Right lobe of liver (tissue), 6 donors: ENCODE data around the gene AFAP1L1. TPM values are rescaled to one million over a fixed set of nuclear protein-coding genes. Genes with fewer than 3 reads are reported as not detected.

Experiments used
- ATAC-seq, 4 donors: fragments of 200-7000 bp; cut with Tn5 transposase; one replicate each; pipeline ENCODE4 v1.9.1; 2020; ENCODE audit warnings: mild to moderate bottlenecking in 4 of 4, moderate library complexity in 4 of 4
- DNase-seq, 3 donors: peaks; one replicate each; pipeline ENCODE4 v3.0.0-alpha.2; 2020
- H3K27ac ChIP-seq, 3 donors: fragments of 200-600 bp; one replicate each; pipeline ENCODE4 v1.8.0; 2022
- H3K27me3 ChIP-seq, 2 donors: fragments of 200-600 bp; one replicate each; pipeline ENCODE4 v1.8.0; 2022
- H3K36me3 ChIP-seq, 4 donors: fragments of 200-600 bp; sonication (generic) in 1 of 4; one replicate each; pipeline versions ENCODE4 v1.5.1 to v1.8.0; 2017 to 2022; ENCODE audit warnings: control low read depth in 1 of 4
- H3K4me1 ChIP-seq, 4 donors: fragments of 200-600 bp; sonication (generic) in 1 of 4; one replicate each; pipeline versions ENCODE4 v1.5.1 to v1.8.0; 2017 to 2022; ENCODE audit warnings: control low read depth in 1 of 4
- H3K4me3 ChIP-seq, 3 donors: fragments of 200-600 bp; one replicate each; pipeline ENCODE4 v1.8.0; 2022
- H3K9me3 ChIP-seq, 4 donors: fragments of 200-600 bp; sonication (generic) in 1 of 4; one replicate each; pipeline versions ENCODE4 v1.5.1 to v1.8.0; 2017 to 2022; ENCODE audit warnings: control low read depth in 1 of 4
- POLR2A ChIP-seq: fragments of 450-650 bp; IDR thresholded peaks from one replicate; pipeline ENCODE4 v1.6.1; 2017; ENCODE audit warnings: antibody characterized with exemption, mild to moderate bottlenecking
- WGBS: methylation state at CpG from one replicate; pipeline ENCODE4 v1.1.6; 2018; ENCODE audit warnings: low coverage, low lambda C conversion rate; ENCODE audit not compliant: insufficient coverage; ENCODE audit errors: missing lambda C conversion rate; 5-methylcytosine and 5-hydroxymethylcytosine counted together
- intact Hi-C, 2 donors: fragments of 100-400 bp; cut with DNase I; formaldehyde crosslinking; loops; one replicate each; pipeline versions ENCODE4 v1.11.2 to v1.14.1; 2022
- total RNA-seq, 6 experiments: library from RNA; depleted of rRNA in 2 of 6; stranded (reverse); fragments of >200 nt in 2 of 6; fragmentation: NEBNext Ultra II Directional in 3 of 6; extraction: Animal tissue kit (Norgen Biotek cat#: 25700) in 3 of 6; gene quantifications; one replicate each; pipeline versions ENCODE4 v1.1.0 to v1.2.4, GENCODE V29; 2016 to 2023
- TF ChIP-seq, protein P1 (sequence below), 4 donors: fragments of 200-600 bp in 3 of 4; fragments of 450-650 bp in 1 of 4; IDR thresholded peaks; one replicate each; pipeline versions ENCODE4 v1.5.1 to v1.8.0; 2016 to 2022; ENCODE audit warnings: antibody characterized with exemption in 4 of 4, mild to moderate bottlenecking in 2 of 4
- donor health status: DM: no; HTN: yes; CAD: no.
- donor health status: DM: no; HTN: no; CAD: no.
- donor health status: DM: no; HTN: no; CAD: no.
- donor health status: DM: no; HTN: yes; CAD: no.
- donor health status: DM: no; HTN: yes; CAD: no.

The AFAP1L1 gene
- total RNA-seq, 6 experiments from 2014 or later: 3.1 to 6.6 (median 5.2) TPM

DNA sequence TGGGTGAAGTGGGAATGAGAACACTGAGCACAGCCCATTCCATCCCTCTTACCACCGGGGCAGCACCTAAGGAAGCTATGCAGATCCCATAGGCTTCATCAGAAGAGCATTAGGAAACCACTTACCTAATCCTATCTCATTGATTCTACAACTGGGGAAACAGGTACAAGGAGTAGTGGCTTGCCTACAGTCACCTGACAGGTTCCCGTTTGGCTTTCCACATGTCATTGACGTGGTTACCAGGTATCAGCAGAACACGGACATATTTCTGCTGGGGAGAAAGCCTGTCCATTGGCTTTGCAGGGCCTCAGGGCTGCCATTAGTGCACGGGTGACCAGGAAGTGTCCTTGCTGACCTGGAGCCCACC is 11.3 kb downstream of the AFAP1L1 start:
- no peaks in the 10 kb centered on the region for H3K4me1 ChIP-seq
- intact Hi-C loops: no loop called here
- no peaks in the 10 kb centered on the region for H3K27me3 ChIP-seq
- no peak for DNase-seq
- no peaks in the 10 kb centered on the region for H3K36me3 ChIP-seq
- WGBS: 83% methylated on average over 3 of the region's 5 CpGs
- no peak for ATAC-seq
- H3K9me3 ChIP-seq: no peaks in the 10 kb centered on the region
- H3K4me3 ChIP-seq: no peak overlapping the region
- TF ChIP-seq, protein P1, sequence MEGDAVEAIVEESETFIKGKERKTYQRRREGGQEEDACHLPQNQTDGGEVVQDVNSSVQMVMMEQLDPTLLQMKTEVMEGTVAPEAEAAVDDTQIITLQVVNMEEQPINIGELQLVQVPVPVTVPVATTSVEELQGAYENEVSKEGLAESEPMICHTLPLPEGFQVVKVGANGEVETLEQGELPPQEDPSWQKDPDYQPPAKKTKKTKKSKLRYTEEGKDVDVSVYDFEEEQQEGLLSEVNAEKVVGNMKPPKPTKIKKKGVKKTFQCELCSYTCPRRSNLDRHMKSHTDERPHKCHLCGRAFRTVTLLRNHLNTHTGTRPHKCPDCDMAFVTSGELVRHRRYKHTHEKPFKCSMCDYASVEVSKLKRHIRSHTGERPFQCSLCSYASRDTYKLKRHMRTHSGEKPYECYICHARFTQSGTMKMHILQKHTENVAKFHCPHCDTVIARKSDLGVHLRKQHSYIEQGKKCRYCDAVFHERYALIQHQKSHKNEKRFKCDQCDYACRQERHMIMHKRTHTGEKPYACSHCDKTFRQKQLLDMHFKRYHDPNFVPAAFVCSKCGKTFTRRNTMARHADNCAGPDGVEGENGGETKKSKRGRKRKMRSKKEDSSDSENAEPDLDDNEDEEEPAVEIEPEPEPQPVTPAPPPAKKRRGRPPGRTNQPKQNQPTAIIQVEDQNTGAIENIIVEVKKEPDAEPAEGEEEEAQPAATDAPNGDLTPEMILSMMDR (IDR thresholded peaks at IDR 0.05): no peak
- TF ChIP-seq POLR2A: no peak
- H3K27ac ChIP-seq: no peak overlapping the region

DNA sequence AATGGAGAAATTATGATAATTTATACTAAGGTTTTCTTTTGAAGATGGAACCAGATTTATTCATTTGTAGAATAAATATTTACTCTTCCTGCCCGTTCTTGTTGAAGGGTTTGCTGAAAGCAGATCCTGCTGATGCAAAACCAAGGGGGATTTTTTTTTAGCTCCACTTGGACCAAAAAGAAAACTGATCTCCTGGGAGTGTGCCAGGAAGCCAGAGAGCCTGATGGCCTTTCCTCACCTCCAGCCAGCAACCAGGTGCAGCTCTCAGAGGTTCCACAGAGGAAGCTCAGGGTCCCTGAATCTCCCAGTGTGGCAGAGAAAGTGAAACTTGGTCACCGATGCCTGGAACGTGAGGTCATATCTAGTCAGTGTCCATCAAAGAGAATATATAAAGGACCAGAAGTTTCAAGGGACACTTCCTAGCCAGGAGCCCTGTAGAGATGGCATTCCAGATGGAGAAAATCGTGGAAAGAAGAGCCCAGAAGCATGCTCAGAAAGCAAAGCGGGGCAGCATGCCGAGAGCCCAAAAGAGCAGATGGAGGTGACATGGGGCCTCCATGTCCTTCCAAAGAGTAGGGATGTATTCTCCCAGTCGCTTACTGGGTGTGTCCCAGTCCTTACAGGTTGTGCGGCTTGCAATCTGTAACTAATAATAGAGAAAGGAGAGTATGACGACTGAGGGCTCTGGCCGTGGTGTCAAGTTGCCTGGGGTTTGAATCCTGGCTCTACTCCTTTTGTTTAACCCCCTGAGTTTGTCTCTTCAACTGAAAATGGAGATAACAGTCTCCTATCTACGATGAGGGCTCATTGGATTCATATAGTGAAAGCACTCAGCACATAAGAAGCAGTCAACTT is 12.2 kb downstream of the AFAP1L1 start:
- DNase-seq (no peak), ATAC-seq (no peak)
- H3K4me1 ChIP-seq: no peaks in the 10 kb centered on the region
- TF ChIP-seq, protein P1 (IDR thresholded peaks at IDR 0.05): no peak
- no peak for TF ChIP-seq POLR2A
- H3K27ac ChIP-seq: no peak overlapping the region
- no peak overlapping the region for H3K4me3 ChIP-seq
- 50% methylated on average over 8 of the region's 11 CpGs for WGBS
- no peaks in the 10 kb centered on the region for H3K9me3 ChIP-seq
- intact Hi-C loops: no loop called here
- no peaks in the 10 kb centered on the region for H3K27me3 ChIP-seq
- H3K36me3 ChIP-seq: no peaks in the 10 kb centered on the region

DNA sequence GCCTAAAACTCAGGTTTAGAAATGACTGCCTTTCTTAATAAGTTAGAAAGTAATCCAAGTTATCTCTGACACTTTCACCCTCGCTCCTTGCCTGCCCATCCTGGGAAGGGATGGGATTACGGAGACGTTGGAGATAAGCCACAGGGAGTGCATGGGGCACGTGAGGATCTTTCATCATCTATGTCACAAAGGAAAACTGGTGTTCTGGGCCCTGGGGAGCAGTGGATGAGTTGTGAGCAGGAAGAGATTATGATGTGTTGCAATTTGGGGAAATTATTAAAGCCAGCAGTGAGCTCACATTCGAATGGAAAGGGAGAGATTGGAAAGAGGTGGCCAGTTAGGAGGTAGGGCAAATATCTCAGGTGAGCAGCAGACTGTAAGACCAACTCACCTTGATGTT is 12.8 kb downstream of the AFAP1L1 start:
- H3K4me1 ChIP-seq: no peaks in the 10 kb centered on the region
- H3K27me3 ChIP-seq: no peaks in the 10 kb centered on the region
- no peaks in the 10 kb centered on the region for H3K36me3 ChIP-seq
- DNase-seq (no peak), ATAC-seq (peak in 3 of 4 donors; percentile 8 to 33 (median 25))
- 41% methylated on average over 5 of the region's 5 CpGs for WGBS
- no peaks in the 10 kb centered on the region for H3K9me3 ChIP-seq
- intact Hi-C loops: no loop called here
- no peak for TF ChIP-seq POLR2A
- TF ChIP-seq, protein P1 (IDR thresholded peaks at IDR 0.05): no peak
- no peak overlapping the region for H3K4me3 ChIP-seq
- no peak overlapping the region for H3K27ac ChIP-seq

DNA sequence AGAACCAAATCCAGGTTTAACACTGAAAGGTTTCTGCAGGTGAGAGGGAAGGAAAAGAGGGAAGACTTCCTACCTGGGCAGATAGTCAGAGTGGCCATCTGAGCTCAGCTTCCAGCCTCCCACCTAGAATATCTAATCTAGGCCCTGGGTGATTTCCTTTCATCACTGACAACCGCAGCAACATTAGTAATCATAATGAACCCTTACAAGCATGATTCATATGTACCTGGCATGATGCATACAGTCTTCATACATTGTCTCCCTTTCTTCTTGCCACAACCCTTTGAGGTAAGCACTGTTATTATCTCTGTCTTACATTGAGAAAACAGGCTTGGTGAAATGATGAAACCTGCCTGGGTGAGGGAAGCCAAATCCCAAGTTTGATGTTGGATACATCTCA is 13.5 kb downstream of the AFAP1L1 start:
- Histone ChIP-seq H3K4me3 (no peak overlapping the region), H3K36me3 (no peaks in the 10 kb centered on the region), H3K4me1 (no peaks in the 10 kb centered on the region), H3K27me3 (no peaks in the 10 kb centered on the region), H3K27ac (no peak overlapping the region), H3K9me3 (no peaks in the 10 kb centered on the region)
- intact Hi-C loops: no loop called here
- DNase-seq (no peak), ATAC-seq (no peak)
- TF ChIP-seq, protein P1 (IDR thresholded peaks at IDR 0.05): no peak
- 88% methylated on average over 1 of the region's 1 CpG for WGBS
